ENCODE results near the gene PLIN1. TPM values are rescaled to one million over a fixed set of nuclear protein-coding genes. Genes with fewer than 3 reads are reported as not detected.

The PLIN1 gene
- total RNA-seq, 1 donor from 2014 or later = 0.07 TPM

GRCh38 chr15:89645680-89646079 is 33.5 kb downstream of the PLIN1 start:
- H3K4me3 Mint-ChIP-seq = no peak overlapping the region
- Histone ChIP-seq H3K27me3 (no peaks in the 10 kb centered on the region), H3K79me2 (ENCODE audit: low read depth) (no peaks in the 10 kb centered on the region), H4K20me1 (ENCODE audit: low read depth) (peaks cover 4% of the 10 kb centered on the region), H3K36me3 (no peaks in the 10 kb centered on the region), H3K9me3 (ENCODE audit: low read depth) (no peaks in the 10 kb centered on the region), H2AFZ (replicated peaks) (no peak overlapping the region), H3K4me3 (no peak overlapping the region), H3K9ac (no peak overlapping the region), H3K4me2 (no peak overlapping the region), H3K27ac (no peak overlapping the region), H3F3A (ENCODE audit: low read depth) (no peaks in the 10 kb centered on the region), H3K4me1 (no peaks in the 10 kb centered on the region)
- no peak overlapping the region for H3K27ac Mint-ChIP-seq
- DNase-seq (ENCODE audit: low spot score) = no peak
- H3K36me3 Mint-ChIP-seq = peaks cover 27% of the 10 kb centered on the region
- H3K4me1 Mint-ChIP-seq = peaks cover 4% of the 10 kb centered on the region
- H3K27me3 Mint-ChIP-seq (ENCODE audit: insufficient read depth, low read depth) = peaks cover 2% of the 10 kb centered on the region
- no peaks in the 10 kb centered on the region for H3K9me3 Mint-ChIP-seq
- TF ChIP-seq EZH2 (IDR thresholded peaks at IDR 0.05) (no peak), EZH2phosphoT487 (IDR thresholded peaks at IDR 0.05) (no peak)
- TF ChIP-seq, protein P1, sequence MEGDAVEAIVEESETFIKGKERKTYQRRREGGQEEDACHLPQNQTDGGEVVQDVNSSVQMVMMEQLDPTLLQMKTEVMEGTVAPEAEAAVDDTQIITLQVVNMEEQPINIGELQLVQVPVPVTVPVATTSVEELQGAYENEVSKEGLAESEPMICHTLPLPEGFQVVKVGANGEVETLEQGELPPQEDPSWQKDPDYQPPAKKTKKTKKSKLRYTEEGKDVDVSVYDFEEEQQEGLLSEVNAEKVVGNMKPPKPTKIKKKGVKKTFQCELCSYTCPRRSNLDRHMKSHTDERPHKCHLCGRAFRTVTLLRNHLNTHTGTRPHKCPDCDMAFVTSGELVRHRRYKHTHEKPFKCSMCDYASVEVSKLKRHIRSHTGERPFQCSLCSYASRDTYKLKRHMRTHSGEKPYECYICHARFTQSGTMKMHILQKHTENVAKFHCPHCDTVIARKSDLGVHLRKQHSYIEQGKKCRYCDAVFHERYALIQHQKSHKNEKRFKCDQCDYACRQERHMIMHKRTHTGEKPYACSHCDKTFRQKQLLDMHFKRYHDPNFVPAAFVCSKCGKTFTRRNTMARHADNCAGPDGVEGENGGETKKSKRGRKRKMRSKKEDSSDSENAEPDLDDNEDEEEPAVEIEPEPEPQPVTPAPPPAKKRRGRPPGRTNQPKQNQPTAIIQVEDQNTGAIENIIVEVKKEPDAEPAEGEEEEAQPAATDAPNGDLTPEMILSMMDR (IDR thresholded peaks at IDR 0.05) = no peak

DNA sequence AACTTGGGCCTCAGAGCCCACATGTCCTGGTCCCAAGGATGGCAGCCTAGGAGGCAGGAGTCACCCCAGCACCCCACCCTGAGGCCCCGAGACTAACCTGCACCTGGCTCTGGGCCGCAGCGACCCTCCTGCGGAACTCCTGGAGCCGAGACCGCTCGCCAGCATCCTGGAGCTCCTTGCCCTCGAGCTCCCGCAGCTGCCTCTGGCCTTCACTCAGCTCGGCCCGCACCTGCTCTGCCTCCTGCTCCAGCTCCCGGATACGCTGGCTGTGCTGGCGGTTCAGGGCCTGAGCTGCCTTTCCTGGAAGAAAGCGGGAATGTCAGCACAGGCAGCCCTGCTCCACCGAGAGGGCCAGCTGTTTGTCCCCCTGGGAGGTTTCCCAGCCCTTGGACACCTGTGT is 37.1 kb downstream of the PLIN1 start:
- Histone ChIP-seq H3F3A (ENCODE audit: low read depth) (no peaks in the 10 kb centered on the region), H3K27ac (no peak overlapping the region), H4K20me1 (ENCODE audit: low read depth) (no peaks in the 10 kb centered on the region), H3K79me2 (ENCODE audit: low read depth) (no peaks in the 10 kb centered on the region), H3K36me3 (no peaks in the 10 kb centered on the region), H2AFZ (replicated peaks) (no peak overlapping the region), H3K9ac (no peak overlapping the region), H3K9me3 (ENCODE audit: low read depth) (no peaks in the 10 kb centered on the region), H3K4me2 (no peak overlapping the region), H3K27me3 (no peaks in the 10 kb centered on the region), H3K4me1 (no peaks in the 10 kb centered on the region), H3K4me3 (no peak overlapping the region)
- Mint-ChIP-seq H3K4me3 (no peak overlapping the region), H3K36me3 (peaks cover 23% of the 10 kb centered on the region), H3K9me3 (peaks cover 2% of the 10 kb centered on the region), H3K27me3 (ENCODE audit: insufficient read depth, low read depth) (peaks cover 2% of the 10 kb centered on the region), H3K4me1 (peaks cover 2% of the 10 kb centered on the region), H3K27ac (no peak overlapping the region)
- DNase-seq (ENCODE audit: low spot score) = no peak
- TF ChIP-seq EZH2 (IDR thresholded peaks at IDR 0.05) = no peak
- TF ChIP-seq, protein P1 (IDR thresholded peaks at IDR 0.05) = no peak
- TF ChIP-seq EZH2phosphoT487 (IDR thresholded peaks at IDR 0.05) = no peak

DNA sequence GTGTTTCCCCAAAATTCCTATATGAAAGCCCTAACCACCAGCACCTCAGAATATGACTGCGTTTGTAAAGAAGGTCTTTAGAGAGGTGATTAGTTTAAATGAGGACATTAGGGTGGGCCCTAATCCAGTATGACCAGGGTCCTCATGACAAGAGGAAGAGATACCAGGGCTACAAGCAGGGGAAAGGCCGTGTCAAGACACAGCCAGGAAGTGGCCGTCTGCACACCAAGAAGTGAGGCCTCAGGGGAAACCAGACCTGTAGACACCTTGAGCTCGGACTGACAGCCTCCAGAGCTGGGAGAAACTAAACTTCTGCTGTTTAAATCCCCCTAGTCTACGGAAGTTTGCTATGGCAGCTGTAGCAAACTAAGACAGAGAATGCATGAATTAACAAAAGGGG is 38.1 kb downstream of the PLIN1 start:
- TF ChIP-seq EZH2 (IDR thresholded peaks at IDR 0.05) (no peak), EZH2phosphoT487 (IDR thresholded peaks at IDR 0.05) (no peak)
- TF ChIP-seq, protein P1 (IDR thresholded peaks at IDR 0.05) = no peak
- Histone ChIP-seq H3F3A (ENCODE audit: low read depth) (no peaks in the 10 kb centered on the region), H3K27ac (no peak overlapping the region), H3K4me1 (no peaks in the 10 kb centered on the region), H3K79me2 (ENCODE audit: low read depth) (no peaks in the 10 kb centered on the region), H3K4me2 (no peak overlapping the region), H3K27me3 (no peaks in the 10 kb centered on the region), H3K9me3 (ENCODE audit: low read depth) (no peaks in the 10 kb centered on the region), H2AFZ (replicated peaks) (no peak overlapping the region), H4K20me1 (ENCODE audit: low read depth) (no peaks in the 10 kb centered on the region), H3K9ac (no peak overlapping the region), H3K4me3 (no peak overlapping the region), H3K36me3 (no peaks in the 10 kb centered on the region)
- peaks cover 2% of the 10 kb centered on the region for H3K27me3 Mint-ChIP-seq (ENCODE audit: insufficient read depth, low read depth)
- H3K4me3 Mint-ChIP-seq = no peak overlapping the region
- H3K27ac Mint-ChIP-seq = no peak overlapping the region
- H3K36me3 Mint-ChIP-seq = peaks cover 19% of the 10 kb centered on the region
- DNase-seq (ENCODE audit: low spot score) = no peak
- H3K9me3 Mint-ChIP-seq = peaks cover 2% of the 10 kb centered on the region
- no peaks in the 10 kb centered on the region for H3K4me1 Mint-ChIP-seq

Measured in neural progenitor cell (in vitro differentiated cells).